Measurements from ENCODE around the gene TIMM29.
"Not testable (repeated sequence)": the region's sequence is repeated elsewhere in the genome, so short reads cannot be mapped to it uniquely, and the experiment has no call there.

TIMM29 gene

DNA sequence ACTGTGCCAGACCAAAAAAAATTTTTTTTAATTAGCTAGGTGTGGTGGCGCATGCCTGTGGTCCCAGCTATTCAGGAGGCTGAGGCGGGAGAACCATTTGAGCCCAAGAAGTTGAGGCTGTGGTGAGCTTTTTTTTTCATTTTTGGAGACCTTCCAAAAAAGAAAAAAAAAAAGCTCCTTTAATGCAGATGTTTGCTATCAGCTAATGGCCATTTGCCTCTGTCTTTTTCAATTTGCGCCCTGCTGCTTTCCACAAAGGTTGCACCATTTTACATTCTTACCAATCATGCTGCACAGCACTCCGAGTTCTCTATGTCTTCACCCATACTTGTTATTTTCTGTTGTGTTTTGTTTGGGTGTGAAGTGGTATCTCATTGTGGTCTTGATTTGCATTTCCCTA, 16.7 kb downstream of the TIMM29 start:
- DNase-seq: no peak

DNA sequence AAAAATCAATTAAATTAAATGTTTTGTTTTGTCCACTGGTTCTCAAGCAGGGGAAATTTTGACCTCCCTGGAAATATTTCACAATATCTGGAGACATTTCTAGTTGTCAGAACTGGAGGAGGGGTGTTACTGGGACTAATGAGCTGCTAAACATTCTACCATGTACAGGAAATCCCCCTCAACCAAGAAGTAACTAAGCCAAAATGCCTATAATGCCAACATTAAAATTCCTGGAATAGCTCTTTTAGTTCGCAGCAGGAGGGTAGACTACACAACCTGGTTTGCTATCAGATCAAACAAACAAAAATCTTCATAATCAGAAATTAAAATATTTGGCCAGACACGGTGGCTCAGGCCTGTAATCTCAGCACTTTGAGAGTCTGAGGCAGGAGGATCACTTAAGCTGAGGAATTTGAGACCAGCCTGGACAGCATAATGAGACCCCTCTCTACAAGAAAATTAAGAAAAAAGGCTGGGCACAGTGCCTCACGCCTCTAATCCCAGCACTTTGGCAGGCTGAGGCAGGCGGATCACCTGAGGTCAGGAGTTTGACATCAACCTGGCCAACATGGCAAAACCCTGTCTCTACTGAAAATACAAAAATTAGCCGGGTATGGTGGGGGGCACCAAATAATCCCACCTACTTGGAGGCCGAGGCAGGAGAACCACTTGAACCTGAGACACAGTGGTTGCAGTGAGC, 18.5 kb downstream of the TIMM29 start:
- no peak for DNase-seq

DNA sequence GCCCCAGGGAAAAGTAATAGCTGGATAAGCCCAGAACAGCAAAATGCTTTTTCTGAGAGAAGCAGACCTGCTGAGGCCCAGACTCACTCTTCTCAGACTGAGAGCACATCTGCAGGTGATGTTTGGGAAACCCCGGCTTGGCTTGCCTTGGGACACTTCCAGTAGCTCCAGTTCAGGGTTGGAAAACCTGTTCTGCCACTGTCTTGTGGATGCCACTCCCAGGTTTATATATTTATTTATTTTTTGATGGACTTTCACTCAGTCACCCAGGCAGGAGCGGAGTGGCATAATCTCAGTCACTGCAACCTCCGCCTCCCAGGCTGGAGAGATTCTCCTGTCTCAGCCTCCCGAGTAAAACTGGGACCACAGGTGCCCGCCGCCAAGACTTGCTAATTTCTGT, 24.2 kb downstream of the TIMM29 start:
- no peak for DNase-seq

DNA sequence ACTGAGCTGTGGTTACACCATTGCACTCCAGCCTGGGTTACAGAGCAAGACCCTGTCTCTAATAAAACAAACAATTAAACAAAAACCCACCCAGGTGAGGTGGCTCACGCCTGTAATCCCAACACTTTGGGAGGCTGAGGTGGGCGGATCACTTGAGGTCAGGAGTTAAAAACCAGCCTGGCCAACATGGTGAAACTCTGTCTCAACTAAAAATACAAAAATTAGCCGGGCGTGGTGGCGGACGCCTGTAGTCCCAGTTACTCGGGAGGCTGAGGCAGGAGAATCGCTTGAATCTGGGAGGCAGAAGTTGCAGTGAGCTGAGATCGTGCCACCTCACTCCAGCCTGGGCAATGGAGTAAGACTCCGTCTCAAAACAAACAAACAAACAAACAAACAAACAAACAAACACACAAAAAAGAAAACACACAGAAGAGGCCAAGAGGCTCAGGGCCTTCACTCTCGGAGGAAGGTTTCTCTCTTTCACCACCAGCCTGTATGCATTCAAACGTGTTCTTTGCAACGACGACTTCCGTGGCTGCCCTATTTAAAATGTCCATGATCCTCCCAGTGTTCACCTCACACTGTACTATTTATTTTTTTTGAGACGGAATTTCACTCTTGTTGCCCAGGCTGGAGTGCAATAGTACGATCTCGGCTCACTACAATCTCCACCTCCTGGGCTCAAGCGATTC, 30.8 kb downstream of the TIMM29 start:
- not testable (repeated sequence) for DNase-seq

DNA sequence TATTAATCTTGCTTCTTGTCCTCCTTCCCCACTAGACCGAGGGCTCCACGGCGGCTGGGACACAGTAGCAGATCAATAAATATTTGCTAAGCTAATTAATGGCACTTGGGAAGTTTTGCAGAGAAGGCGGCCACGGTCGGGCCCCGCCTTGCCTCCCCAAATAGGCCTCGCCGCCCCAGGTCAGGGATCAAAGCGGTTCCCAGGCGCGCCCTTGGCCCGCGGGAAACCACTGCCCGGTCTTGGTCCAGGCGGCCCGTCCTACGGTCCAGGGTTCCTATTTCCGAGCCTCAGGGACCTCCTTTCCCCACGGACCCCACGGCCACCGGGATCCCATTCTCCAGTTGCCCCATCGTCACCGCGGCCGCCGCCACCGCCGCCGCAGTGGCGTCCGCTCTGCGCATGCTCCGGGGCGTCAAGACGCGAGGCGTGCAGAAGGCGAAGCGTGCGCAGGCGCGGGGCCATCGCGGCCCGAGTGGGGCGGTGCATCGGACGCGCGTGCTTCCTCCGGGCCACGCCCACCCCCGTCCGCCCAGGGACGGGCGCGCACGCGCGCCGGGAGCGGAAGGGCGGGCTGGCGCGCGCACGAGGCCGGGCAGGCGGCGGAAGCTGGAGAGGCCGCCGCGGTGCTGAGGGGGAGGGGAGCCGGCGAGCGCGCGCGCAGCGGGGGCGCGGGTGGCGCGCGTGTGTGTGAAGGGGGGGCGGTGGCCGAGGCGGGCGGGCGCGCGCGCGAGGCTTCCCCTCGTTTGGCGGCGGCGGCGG, 31.9 kb downstream of the TIMM29 start, which contains the start of gene SMARCA4:
Gene SMARCA4 (plus strand): TSS at position 717 of the 759 bp plus-strand sequence. CDS start 23,122 bp downstream, outside the sequence.
- DNase-seq: peak; percentile 96 to 100 (median 97)

DNA sequence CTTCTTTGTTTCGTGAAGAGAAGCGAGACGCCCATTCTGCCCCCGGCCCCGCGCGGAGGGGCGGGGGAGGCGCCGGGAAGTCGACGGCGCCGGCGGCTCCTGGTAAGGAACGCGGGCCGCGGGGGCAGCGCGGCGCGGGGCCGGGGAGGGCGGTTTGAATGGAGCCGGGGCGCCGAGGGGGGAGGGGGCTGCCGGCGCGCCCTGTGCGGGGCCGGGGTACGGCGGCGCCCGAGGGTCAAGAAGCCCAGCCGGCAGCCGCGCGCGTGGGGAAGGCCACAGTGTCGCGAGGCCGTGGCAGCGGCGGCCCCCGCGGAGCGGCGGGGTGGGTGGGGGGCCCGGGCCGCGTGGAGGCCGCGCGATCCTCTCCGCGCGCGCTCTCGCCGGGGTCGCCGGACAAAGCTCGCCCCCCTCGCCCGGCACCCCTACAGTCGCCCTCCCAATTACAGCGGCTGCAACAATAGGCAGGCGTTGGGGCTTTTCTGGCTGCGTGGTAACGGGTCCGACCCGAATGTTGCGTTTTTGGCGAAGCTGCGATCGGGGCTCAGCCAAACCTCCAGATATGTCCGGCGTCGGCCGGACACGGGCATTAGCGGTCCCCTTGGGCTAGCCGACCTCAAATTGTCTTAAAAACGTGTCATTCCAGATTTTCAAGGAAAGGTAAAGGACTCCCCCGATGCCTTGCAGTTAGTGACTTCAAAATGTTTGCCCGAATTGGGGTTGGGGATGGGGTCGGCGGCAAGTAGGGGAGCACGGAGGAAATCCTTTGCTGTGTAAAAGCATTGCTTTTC, 32.7 kb downstream of the TIMM29 start:
- peak in 1 of 5 donors; percentile 19 for DNase-seq

DNA sequence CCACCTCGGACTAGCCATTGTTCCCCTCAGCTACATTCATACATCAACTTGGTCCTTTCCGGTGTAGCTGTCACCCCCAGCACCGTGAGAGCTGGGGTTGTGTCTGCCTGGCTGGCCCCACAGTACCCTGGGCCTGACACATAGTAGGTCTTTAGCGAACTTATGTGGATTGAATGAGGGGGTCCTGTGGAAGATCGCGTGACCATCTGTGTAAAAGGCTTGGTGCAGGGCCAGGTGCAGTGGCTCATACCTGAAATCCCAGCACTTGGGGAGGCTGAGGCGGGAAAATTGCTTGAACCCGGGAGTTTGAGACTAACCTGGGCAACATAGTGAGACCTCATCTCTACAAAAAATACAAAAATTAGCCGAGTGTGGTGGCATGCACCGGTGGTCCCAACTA, 34.3 kb downstream of the TIMM29 start:
- no peak for DNase-seq

DNA sequence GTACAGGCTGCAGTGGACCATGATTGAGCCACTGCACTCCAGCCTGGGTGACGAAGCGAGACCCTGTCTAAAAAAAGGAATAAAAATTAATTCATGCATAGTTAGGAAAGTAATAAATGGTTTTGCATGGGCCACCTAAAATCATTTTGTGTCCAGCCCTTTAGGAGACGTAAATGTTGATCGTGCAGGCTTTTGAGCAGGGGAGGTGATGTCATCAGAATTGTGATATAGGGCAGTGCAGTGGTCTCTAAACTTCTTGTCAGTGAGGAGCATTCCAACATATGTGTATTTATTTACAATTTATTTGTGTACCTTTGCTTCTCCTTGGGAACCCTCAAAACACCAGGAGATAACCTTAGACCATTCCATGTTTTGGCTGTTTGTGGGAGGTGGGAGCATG, 35.3 kb downstream of the TIMM29 start:
- no peak for DNase-seq

DNA sequence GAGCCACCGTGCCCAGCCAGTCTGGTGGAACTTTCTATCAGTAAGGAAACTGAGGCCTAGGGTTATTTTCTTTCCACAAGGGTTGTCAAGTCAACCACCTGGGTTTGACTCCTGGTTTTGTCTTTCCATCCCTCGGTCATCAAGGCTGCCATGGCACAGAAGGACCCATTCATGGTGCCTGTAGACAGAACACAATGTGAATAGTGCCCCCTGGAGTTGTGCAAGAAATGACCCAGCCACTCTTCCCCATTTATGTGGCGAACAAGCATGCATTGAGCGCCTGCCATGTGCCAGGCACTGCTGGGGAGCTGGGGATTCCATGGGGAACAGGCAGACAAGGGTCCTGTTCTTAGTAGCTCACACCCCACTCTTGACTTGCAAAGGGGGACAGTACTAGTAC, 36.3 kb downstream of the TIMM29 start:
- DNase-seq: no peak

DNA sequence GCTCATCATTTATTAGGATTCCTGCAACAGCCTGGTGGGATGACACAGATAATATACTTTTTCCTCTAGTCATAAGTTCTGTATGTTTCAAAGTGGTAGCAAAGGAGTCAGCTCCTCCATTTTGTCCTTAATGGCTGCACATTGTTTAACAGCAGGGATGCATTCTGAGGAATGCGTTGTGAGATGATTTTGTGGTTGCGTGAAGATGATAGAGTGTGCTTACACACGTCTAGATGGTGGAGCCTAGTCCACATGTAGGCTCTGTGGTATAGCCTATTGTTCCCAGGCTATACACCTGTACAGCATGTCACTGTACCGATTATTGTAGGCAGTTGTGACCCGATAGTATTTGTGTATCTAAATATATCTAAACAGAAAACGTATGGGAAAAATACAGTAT, 36.8 kb downstream of the TIMM29 start:
- no peak for DNase-seq

DNA sequence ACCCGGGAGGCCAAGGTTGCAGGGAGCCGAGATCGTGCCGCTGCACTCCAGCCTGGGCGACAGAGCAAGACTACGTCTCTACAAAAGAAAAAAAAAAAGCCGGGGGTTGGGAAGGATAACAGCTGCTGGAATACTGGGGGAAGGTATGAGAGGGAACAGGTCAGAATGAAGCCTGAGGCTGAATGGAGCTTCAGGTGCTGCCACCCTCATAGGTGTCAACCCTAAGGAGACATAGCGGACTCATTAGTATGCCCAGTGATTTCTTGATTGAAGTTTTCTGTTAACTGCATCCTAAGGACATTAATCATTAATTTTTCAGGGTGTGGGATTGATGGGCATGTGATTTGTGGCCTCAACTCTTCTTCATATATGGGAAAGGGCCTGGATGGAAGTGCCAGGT, 38.2 kb downstream of the TIMM29 start:
- no peak for DNase-seq

DNA sequence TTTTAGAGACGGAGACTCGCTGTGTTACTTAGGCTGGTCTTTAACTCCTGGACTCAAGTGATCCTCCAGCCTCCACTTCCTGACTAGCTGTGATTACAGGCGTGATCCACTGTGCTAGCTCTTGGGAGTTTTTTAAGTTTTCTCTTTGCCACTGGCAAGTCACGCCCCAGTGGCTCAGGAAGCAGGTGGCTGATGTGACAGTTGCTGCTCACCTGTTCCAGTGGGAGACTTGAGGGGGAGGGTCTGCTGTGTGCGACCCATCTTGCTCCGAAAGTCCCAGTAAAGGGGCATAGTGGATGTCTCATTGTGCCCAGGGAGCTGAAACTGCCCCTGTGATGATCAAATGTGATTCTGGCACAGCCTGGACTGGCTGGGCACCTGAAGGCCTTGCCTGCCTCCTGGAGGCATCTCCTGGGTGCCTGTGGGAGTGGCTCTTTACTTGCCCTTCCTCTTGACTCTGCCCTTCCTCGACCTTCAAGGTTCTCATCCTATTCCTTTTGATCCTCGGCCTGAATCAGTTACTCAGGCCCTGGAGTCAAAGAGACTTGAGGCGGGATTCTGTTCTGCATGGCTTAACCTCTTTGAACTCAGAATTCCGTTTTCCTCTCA, 40.0 kb downstream of the TIMM29 start:
- no peak for DNase-seq

DNA sequence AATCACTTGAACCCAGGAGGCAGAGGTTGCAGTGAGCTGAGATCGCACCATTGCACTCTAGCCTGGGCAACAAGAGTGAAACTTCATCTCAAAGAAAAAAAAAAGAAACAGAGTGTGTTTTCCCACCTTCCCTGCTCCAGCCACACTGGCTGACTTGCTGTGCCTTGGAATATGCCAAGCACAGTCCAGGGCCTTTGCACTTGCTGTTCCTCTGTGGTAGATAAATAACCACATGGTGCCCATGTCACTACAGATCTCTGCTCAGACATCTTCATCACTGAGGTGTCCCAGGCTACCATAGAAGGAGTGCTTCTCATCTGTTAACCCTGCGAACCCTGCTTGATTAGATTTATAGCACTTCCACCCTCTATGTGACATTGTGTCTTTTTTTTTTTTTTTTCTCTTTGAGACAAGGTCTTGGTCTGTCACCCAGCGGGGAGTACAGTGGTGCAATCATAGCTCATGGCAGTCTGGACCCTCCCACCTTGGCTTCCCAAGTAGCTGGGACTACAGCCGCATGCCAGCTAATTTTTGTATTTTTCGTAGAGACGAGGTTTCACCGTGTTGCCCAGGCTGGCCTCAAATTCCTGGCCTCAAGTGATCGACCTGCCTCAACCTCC, 42.6 kb downstream of the TIMM29 start:
- no peak for DNase-seq

DNA sequence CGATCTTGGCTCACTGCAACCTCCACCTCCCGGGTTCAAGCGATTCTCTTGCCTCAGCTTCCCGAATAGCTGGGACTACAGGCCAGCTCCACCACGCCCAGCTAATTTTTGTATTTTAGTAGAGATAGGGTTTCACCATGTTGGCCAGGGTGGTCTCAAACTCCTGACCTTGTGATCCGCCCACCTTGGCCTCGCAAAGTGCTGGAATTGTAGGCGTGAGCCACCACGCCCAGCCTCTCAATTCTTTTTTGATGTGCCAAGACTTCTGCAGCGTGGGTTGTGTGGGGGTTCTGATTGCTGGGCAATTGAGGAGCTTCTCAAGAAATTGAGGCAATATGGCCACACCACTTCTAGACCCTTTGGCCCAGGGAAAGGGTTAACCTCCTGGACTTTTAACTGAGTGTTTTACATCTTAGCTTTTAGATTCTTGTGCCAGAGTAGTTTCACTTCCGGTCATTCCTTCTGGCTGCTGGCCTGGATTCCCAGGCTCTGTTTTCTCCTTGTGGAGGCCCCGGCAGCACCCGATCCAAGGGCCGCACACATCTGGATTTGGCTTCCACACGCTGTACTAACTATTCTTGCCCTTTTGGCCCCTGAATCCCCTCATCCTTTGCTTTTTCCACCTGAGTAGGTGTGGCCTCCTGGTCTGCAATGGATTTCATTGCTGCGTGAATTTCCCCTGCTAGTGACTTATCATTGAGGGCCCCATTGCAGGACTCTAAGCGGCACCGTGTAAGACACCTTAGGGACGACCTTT, 46.9 kb downstream of the TIMM29 start:
- DNase-seq: no peak

DNA sequence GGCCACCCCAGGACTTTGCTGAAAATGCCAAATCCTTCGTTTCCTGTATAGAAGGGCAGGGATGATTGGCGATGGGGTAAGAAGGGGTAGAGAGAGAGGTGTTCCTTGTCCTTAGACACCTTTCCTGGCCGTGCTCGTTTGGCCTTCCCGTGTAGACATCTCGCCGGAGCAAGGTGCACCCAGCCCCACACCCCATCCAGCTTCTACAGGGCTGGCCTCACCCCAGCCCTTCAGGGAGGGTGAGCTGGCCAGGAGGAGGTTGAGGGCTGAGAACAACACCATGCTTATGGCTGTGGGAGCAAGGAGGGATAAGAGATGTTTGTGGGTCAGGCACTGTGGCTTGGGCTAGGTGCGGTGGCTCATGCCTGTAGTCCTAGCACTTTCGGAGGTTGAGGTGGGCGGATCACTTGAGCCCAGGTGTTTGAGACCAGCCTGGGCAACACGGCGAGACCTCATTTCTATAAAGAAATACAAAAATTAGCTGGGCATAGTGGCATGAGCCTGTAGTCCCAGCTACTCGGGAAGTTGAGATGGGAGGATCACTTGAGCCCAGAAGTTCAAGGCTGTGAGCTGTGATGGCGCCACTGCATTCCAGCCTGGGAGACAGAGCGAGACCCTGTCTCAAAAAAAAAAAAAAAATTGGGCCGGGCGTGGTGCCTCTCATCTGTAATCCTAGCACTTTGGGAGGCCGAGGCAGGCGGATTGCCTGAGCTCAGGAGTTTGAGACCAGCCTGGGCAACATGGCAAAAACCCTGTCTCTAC, 47.7 kb downstream of the TIMM29 start:
- no peak for DNase-seq

DNA sequence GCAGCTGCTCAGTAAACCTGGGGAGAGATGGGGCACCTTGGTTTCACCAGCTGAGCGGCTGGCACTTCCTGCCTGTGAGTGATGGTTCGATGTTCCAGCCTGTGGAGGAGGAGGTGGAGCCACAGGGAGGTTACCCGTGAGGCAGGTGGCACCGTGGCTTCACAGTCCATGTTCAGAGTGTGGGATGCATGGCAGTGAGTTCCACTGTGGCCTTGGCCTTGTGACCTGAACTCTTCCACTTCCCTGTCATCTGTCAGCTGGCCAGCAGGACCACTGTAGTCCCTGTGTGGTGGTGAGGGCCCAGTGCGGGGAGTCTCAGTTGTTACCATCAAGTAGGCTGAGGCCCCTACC, 49.1 kb downstream of the TIMM29 start:
- no peak for DNase-seq
